A673 (cell line): ENCODE results near the gene BTBD9. TPM values are rescaled to one million over a fixed set of nuclear protein-coding genes. Genes with fewer than 3 reads are reported as not detected.

Source experiments
- BruUV-seq: library from RNA; stranded (reverse); fragments of 400-500 nt; replicated peaks from 2 replicates; lab custom pipeline; 2021; lab: Mats Ljungman, UMichigan
- CTCF ChIA-PET: fragments of 300-600 bp; sonication (Branson Sonifier 250); formaldehyde crosslinking; loops from one replicate; lab custom pipeline; 2022; ENCODE audit warnings: antibody characterized with exemption; lab: Charles Lee
- POLR2A ChIA-PET: fragments of 300-600 bp; sonication (Branson Sonifier 250); formaldehyde crosslinking; loops from one replicate; lab custom pipeline; 2022; ENCODE audit warnings: antibody characterized with exemption; ENCODE audit not compliant: low non-redundant PET; lab: Charles Lee
- DNase-seq: peaks from one replicate; pipeline ENCODE4 v3.0.0-alpha.2; 2015; ENCODE audit warnings: low spot score
- H3K27ac ChIP-seq: fragments of 200-600 bp; sonication (generic); 2 replicates; pipeline ENCODE4 v1.5.1; 2016; ENCODE audit warnings: mixed run types, low read depth, mild to moderate bottlenecking, mixed read lengths, antibody characterized with exemption, low read length; ENCODE audit not compliant: poor library complexity, severe bottlenecking
- H3K27me3 ChIP-seq: fragments of 200-600 bp; sonication (generic); replicated peaks from 2 replicates; pipeline ENCODE4 v1.6.1; 2017; ENCODE audit warnings: mixed run types, low read depth, mild to moderate bottlenecking, mixed read lengths, antibody characterized with exemption, low read length; ENCODE audit not compliant: insufficient read depth, poor library complexity
- H3K36me3 ChIP-seq: fragments of 200-600 bp; sonication (generic); 2 replicates; pipeline ENCODE4 v1.6.1; 2016; ENCODE audit warnings: mixed run types, mild to moderate bottlenecking, mixed read lengths, antibody characterized with exemption, low read length; ENCODE audit not compliant: insufficient read depth, poor library complexity, severe bottlenecking
- H3K4me1 ChIP-seq: fragments of 200-600 bp; sonication (generic); 2 replicates; pipeline ENCODE4 v1.6.1; 2017; ENCODE audit warnings: mixed run types, mild to moderate bottlenecking, mixed read lengths, antibody characterized with exemption, low read length; ENCODE audit not compliant: insufficient read depth, poor library complexity, severe bottlenecking
- H3K4me3 ChIP-seq: fragments of 200-600 bp; sonication (generic); 2 replicates; pipeline ENCODE4 v1.5.1; 2016; ENCODE audit warnings: low read depth, mixed run types, mild to moderate bottlenecking, mixed read lengths, low read length; ENCODE audit not compliant: poor library complexity, severe bottlenecking
- H3K9me3 ChIP-seq: fragments of 200-600 bp; sonication (generic); 2 replicates; pipeline ENCODE4 v1.6.1; 2016; ENCODE audit warnings: mixed run types, low read depth, mild to moderate bottlenecking, mixed read lengths, antibody characterized with exemption, low read length; ENCODE audit not compliant: poor library complexity, severe bottlenecking
- EZH2 ChIP-seq: fragments of 200-600 bp; sonication (generic); IDR thresholded peaks from 2 replicates; pipeline ENCODE4 v1.6.1; 2017; ENCODE audit warnings: borderline replicate concordance, low read depth, mild to moderate bottlenecking, mixed read lengths, antibody characterized with exemption, low read length; ENCODE audit not compliant: poor library complexity, severe bottlenecking
- intact Hi-C: fragments of 100-400 bp; cut with micrococcal nuclease; formaldehyde crosslinking; loops from one replicate; pipeline ENCODE4 v1.10.0; 2022; ENCODE audit not compliant: unreplicated experiment
- total RNA-seq: library from RNA; stranded (reverse); gene quantifications from 2 replicates; pipeline ENCODE4 v1.2.3, GENCODE V29; 2021
- TF ChIP-seq, protein P1 (sequence below): fragments of 300-800, 200-600 bp; sonication (generic); conservative IDR thresholded peaks from 2 replicates; pipeline ENCODE4 v1.5.1; 2017; ENCODE audit warnings: low read depth, mild to moderate bottlenecking, antibody characterized with exemption, low read length, moderate library complexity, mixed read lengths

BTBD9 gene
- total RNA-seq, 1 experiment from 2014 or later, result 8.0 TPM

DNA sequence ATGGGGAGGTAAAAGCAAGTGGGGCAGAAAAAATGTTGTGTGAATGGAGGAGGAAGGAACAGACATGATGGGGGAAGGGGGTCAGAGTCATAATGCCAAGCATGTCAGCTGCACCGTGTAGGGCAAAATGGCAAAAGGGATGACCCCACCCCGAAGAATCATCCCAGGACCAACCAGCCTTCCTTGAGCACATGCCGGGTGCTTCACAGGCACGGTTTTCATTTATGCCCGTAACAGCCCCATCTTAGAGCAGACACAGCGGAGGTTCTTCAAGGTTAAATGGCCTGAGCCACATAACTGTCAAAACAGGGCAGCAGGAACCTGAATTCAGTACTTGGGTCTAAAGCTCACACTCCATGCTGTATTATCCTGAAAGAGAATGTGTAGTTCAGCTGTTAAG lies 498.0 kb downstream of the BTBD9 start:
- ChIA-PET CTCF (no interaction called here), POLR2A (no interaction called here)
- intact Hi-C loops, result no loop called here
- no peak overlapping the region for H3K27ac ChIP-seq
- no peak overlapping the region for H3K4me3 ChIP-seq
- H3K36me3 ChIP-seq, result no peaks in the 10 kb centered on the region
- no peak for TF ChIP-seq EZH2
- TF ChIP-seq, protein P1, sequence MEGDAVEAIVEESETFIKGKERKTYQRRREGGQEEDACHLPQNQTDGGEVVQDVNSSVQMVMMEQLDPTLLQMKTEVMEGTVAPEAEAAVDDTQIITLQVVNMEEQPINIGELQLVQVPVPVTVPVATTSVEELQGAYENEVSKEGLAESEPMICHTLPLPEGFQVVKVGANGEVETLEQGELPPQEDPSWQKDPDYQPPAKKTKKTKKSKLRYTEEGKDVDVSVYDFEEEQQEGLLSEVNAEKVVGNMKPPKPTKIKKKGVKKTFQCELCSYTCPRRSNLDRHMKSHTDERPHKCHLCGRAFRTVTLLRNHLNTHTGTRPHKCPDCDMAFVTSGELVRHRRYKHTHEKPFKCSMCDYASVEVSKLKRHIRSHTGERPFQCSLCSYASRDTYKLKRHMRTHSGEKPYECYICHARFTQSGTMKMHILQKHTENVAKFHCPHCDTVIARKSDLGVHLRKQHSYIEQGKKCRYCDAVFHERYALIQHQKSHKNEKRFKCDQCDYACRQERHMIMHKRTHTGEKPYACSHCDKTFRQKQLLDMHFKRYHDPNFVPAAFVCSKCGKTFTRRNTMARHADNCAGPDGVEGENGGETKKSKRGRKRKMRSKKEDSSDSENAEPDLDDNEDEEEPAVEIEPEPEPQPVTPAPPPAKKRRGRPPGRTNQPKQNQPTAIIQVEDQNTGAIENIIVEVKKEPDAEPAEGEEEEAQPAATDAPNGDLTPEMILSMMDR, result no peak
- no peak for DNase-seq
- no peaks in the 10 kb centered on the region for H3K27me3 ChIP-seq
- H3K4me1 ChIP-seq, result no peaks in the 10 kb centered on the region
- no TSS peak for BruUV-seq
- H3K9me3 ChIP-seq, result no peaks in the 10 kb centered on the region

DNA sequence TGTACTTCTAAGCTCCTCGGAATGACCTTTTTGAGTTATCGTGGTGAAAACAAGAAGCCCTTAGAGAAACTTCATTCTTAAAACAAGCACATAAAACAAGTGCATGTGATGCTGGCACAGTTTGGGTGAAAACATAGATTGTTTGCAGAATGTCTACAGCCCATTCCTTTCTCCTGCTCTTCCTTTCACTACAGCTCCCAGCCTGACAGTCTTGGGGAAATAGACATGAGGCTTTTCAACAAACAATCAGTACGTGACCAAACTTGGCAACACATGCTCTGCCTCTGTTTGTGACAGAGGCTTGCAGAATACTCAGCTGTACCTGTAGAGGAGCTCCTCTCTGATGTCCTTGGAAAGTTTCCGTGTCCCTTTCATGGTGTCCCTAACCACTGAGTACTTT lies 498.6 kb downstream of the BTBD9 start:
- H3K27ac ChIP-seq, result no peak overlapping the region
- ChIA-PET POLR2A (interaction anchor here (0.6 kb wide), 1 partner anchor 112 kb away, joined by 3 read pairs; no protein-coding TSS in a partner anchor), CTCF (no interaction called here)
- H3K9me3 ChIP-seq, result no peaks in the 10 kb centered on the region
- H3K27me3 ChIP-seq, result no peaks in the 10 kb centered on the region
- no peak overlapping the region for H3K4me3 ChIP-seq
- intact Hi-C loops, result no loop called here
- no peak for TF ChIP-seq EZH2
- TF ChIP-seq, protein P1, result no peak
- BruUV-seq, result no TSS peak
- no peaks in the 10 kb centered on the region for H3K36me3 ChIP-seq
- H3K4me1 ChIP-seq, result no peaks in the 10 kb centered on the region
- no peak for DNase-seq

DNA sequence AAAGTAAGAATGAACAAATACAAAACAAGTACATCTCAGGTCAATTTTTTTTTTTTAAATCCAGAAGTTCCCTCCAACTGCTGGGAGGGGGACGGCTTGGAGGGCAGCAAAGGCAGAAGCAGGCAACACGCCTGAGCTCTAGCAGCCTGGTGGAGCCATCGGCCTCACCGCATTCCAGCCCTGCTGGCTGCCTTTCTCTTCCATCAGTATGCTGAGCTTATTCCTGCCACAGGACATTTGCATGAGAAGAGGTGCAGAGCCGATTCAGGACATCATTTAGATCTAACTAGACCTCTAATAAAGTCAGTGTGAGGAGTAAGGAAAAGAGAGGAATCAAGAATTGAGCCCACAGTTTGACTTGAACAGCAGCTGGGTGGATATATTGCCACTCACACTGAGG lies 501.4 kb downstream of the BTBD9 start:
- Histone ChIP-seq H3K36me3 (no peaks in the 10 kb centered on the region), H3K27ac (no peak overlapping the region), H3K27me3 (no peaks in the 10 kb centered on the region), H3K4me1 (no peaks in the 10 kb centered on the region), H3K9me3 (no peaks in the 10 kb centered on the region), H3K4me3 (no peak overlapping the region)
- intact Hi-C loops, result no loop called here
- no peak for DNase-seq
- BruUV-seq, result no TSS peak
- ChIA-PET CTCF (interaction anchor here (1.2 kb wide), 1 partner anchor 347 kb away, joined by 3 read pairs; no protein-coding TSS in a partner anchor), POLR2A (no interaction called here)
- TF ChIP-seq, protein P1, result no peak
- TF ChIP-seq EZH2, result no peak
